Ovary (tissue), 10 donors: ENCODE data around the gene SLAIN1. TPM values are rescaled to one million over a fixed set of nuclear protein-coding genes. Genes with fewer than 3 reads are reported as not detected.
"Not testable (repeated sequence)": the region's sequence is repeated elsewhere in the genome, so short reads cannot be mapped to it uniquely, and the experiment has no call there.

Source experiments
- DNase-seq, 5 donors: peaks; one replicate each; pipeline ENCODE4 v3.0.0-alpha.2; 2019 to 2020
- H3K27ac ChIP-seq, 2 donors: fragments of 200-600 bp; one replicate each; pipeline versions ENCODE4 v1.5.1 to v1.8.0; 2019 to 2022
- H3K27me3 ChIP-seq: fragments of 200-600 bp; one replicate; pipeline ENCODE4 v1.8.0; 2022
- H3K36me3 ChIP-seq: fragments of 200-600 bp; sonication (generic); one replicate; pipeline ENCODE4 v1.5.1; 2019
- H3K4me1 ChIP-seq: one replicate; pipeline ENCODE4 v1.8.1; 2013; ENCODE audit warnings: mild to moderate bottlenecking, moderate library complexity; ENCODE audit not compliant: insufficient read depth
- H3K4me3 ChIP-seq: fragments of 200-600 bp; sonication (generic); one replicate; pipeline ENCODE4 v1.5.1; 2017
- H3K9me3 ChIP-seq, 2 donors: fragments of 200-600 bp in 1 of 2; sonication (generic) in 1 of 2; one replicate each; pipeline versions ENCODE4 v1.5.1 to v1.8.1; 2013 to 2019; ENCODE audit warnings: mild to moderate bottlenecking in 1 of 2, moderate library complexity in 1 of 2
- EP300 ChIP-seq: sonication (generic); formaldehyde crosslinking; IDR thresholded peaks from one replicate; pipeline ENCODE4 v1.6.1; 2017; ENCODE audit warnings: antibody characterized with exemption
- POLR2A ChIP-seq: fragments of 450-650 bp; IDR thresholded peaks from one replicate; pipeline ENCODE4 v1.6.1; 2017; ENCODE audit warnings: antibody characterized with exemption, mild to moderate bottlenecking, moderate library complexity
- WGBS, 3 donors: extraction: QIAGEN DNeasy Blood & Tissue Kit in 1 of 3; methylation state at CpG; one replicate each; pipeline versions ENCODE4 v1.1.5 to v1.1.7; 2013 to 2017; 5-methylcytosine and 5-hydroxymethylcytosine counted together
- intact Hi-C, 4 donors: fragments of 100-400 bp; cut with DNase I; formaldehyde crosslinking; loops; one replicate each; pipeline versions ENCODE4 v1.11.0 to v1.15.1; 2022 to 2023
- long read RNA-seq, 3 donors: library from polyadenylated mRNA in 2 of 3; unstranded in 2 of 3; transcript quantifications; one replicate each; pipeline ENCODE4 v2.0.0 and lab custom pipeline, GENCODE V29; 2021 to 2026
- polyA plus RNA-seq, 2 donors: library from polyadenylated mRNA; stranded (reverse); fragments of 200-250 nt in 1 of 2; fragments of 350-450 nt in 1 of 2; fragmentation: Illumina TruSeq in 1 of 2; extraction: RNeasy Lipid Tissue Mini Kit (QIAGEN cat#74804) in 1 of 2; gene quantifications; one replicate each; pipeline ENCODE4 v1.2.3, GENCODE V29; 2013 to 2014
- total RNA-seq, 7 donors: library from RNA; depleted of rRNA in 2 of 7; stranded (reverse); fragments of >200 nt in 2 of 7; fragmentation: NEBNext Ultra II Directional in 3 of 7; extraction: Animal tissue kit (Norgen Biotek cat#: 25700) in 3 of 7; gene quantifications; one replicate each; pipeline versions ENCODE4 v1.1.0 to v1.2.4, GENCODE V29; 2016 to 2023
- TF ChIP-seq, protein P1 (sequence below), 3 donors: fragments of 450-650 bp in 2 of 3; fragments of 200-600 bp in 1 of 3; IDR thresholded peaks; one replicate each; pipeline versions ENCODE4 v1.5.1 to v1.8.0; 2016 to 2022; ENCODE audit warnings: antibody characterized with exemption in 3 of 3, mild to moderate bottlenecking in 1 of 3
- donor health status: DM: no; HTN: no; CAD: no; lungs with moderate emphysema.
- donor health status: DM: no; HTN: no; CAD: no.
- donor health status: Bipolar disorder and iron deficiency.
- donor health status: DM: yes; HTN: yes; CAD: no.
- donor health status: DM: no; HTN: no; CAD: no.
- donor health status: DM: yes; HTN: yes; CAD: no.

Gene SLAIN1
- total RNA-seq (10 to 100 TPM in 3 of 7 donors, 1 to 10 TPM in 4; 6.4 to 24.2 (median 10.0) TPM), polyA plus RNA-seq (1 to 10 TPM; 4.6 to 9.8 TPM)
- long read RNA-seq, donor 1, partial matches to known transcripts = 3 of 5 reads
- long read RNA-seq, donor 1, other reads (novel, unspliced or antisense) = 0 of 5 reads
- long read RNA-seq, donor 2, partial matches to known transcripts = 0 of 5 reads
- long read RNA-seq, donor 2, other reads (novel, unspliced or antisense) = 0 of 5 reads
- long read RNA-seq, donor 3, transcript SLAIN1-206 (7 exons, 2,855 nt) = major isoform, 7 of 13 reads
- long read RNA-seq, donor 3, partial matches to known transcripts = 0 of 13 reads
- long read RNA-seq, donor 3, other reads (novel, unspliced or antisense) = 6 of 13 reads

- WGBS, 3 donors = 1 to 2% (median 1%) methylated on average over 43 to 84 of the region's 86 CpGs
- H3K4me3 ChIP-seq = peak within 1 kb of the TSS; percentile 52
- intact Hi-C loops = no loop called here
- no peak for TF ChIP-seq EP300
- TF ChIP-seq POLR2A = peak; percentile 23
- TF ChIP-seq, protein P1, sequence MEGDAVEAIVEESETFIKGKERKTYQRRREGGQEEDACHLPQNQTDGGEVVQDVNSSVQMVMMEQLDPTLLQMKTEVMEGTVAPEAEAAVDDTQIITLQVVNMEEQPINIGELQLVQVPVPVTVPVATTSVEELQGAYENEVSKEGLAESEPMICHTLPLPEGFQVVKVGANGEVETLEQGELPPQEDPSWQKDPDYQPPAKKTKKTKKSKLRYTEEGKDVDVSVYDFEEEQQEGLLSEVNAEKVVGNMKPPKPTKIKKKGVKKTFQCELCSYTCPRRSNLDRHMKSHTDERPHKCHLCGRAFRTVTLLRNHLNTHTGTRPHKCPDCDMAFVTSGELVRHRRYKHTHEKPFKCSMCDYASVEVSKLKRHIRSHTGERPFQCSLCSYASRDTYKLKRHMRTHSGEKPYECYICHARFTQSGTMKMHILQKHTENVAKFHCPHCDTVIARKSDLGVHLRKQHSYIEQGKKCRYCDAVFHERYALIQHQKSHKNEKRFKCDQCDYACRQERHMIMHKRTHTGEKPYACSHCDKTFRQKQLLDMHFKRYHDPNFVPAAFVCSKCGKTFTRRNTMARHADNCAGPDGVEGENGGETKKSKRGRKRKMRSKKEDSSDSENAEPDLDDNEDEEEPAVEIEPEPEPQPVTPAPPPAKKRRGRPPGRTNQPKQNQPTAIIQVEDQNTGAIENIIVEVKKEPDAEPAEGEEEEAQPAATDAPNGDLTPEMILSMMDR (IDR thresholded peaks at IDR 0.05) = no peak
- H3K9me3 ChIP-seq = no peaks in the 10 kb centered on the region
- H3K4me1 ChIP-seq = peaks cover 5% of the 10 kb centered on the region
- peak; percentile 69 to 76 (median 73) for DNase-seq
- H3K27me3 ChIP-seq = no peaks in the 10 kb centered on the region
- H3K27ac ChIP-seq = no peak within 1 kb of the TSS
- H3K36me3 ChIP-seq = no peaks in the 10 kb centered on the region
These were observed at the start of gene SLAIN1 for GRCh38 chr13:77697217-77698103. SLAIN1 (plus strand) TSS chr13:77697687; CDS start chr13:77697914, 227 bp downstream.

DNA sequence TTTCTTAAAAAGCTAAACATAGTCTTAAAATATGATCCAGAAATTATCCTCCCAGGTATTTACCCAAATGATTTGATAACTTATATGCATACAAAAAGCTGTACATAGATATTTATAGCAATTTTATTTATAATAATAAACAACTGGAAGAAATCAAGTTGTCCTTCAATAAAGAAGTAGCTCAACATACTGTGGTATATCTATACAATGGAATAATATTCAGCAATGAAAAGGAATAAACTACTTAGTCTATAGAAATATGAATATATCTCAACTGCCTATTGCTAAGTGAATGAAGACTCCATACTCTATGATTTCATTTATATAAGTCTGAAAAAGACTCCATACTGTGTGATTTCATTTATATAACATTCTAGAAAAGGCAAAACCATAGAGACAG, 47.1 kb upstream of the SLAIN1 start:
- no peak overlapping the region for H3K4me3 ChIP-seq
- H3K9me3 ChIP-seq = no peaks in the 10 kb centered on the region
- TF ChIP-seq EP300 = no peak
- TF ChIP-seq, protein P1 (IDR thresholded peaks at IDR 0.05) = no peak
- no peaks in the 10 kb centered on the region for H3K4me1 ChIP-seq
- intact Hi-C loops = no loop called here
- DNase-seq = no peak
- no peaks in the 10 kb centered on the region for H3K27me3 ChIP-seq
- H3K27ac ChIP-seq = no peak overlapping the region
- no peaks in the 10 kb centered on the region for H3K36me3 ChIP-seq

DNA sequence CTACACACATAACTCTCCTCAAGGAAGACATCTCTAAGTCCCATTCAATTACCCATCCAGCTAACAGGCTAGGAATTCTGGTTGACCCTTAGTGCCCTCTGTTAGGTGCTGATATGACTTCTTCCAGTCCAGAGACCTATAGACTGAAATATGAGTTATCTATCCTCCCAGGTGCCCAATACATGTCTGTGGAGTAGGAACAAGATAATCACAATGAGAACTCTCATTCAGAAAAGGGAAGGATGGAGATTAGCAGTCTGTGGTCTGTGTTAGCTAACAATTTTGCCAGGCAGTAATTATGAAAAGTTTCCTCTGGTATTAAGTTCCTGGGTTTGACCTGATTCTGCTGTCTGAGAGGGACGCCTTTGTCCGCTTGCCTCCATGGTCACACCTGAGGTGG, 44.2 kb upstream of the SLAIN1 start:
- H3K4me3 ChIP-seq = no peak overlapping the region
- intact Hi-C loops = no loop called here
- WGBS, 3 donors = 88 to 95% (median 91%) methylated on average over 2 of the region's 2 CpGs
- TF ChIP-seq, protein P1 (IDR thresholded peaks at IDR 0.05) = no peak
- no peak for TF ChIP-seq POLR2A
- no peak for TF ChIP-seq EP300
- H3K27me3 ChIP-seq = no peaks in the 10 kb centered on the region
- no peak overlapping the region for H3K27ac ChIP-seq
- no peaks in the 10 kb centered on the region for H3K36me3 ChIP-seq
- H3K4me1 ChIP-seq = no peaks in the 10 kb centered on the region
- no peak for DNase-seq
- no peaks in the 10 kb centered on the region for H3K9me3 ChIP-seq

DNA sequence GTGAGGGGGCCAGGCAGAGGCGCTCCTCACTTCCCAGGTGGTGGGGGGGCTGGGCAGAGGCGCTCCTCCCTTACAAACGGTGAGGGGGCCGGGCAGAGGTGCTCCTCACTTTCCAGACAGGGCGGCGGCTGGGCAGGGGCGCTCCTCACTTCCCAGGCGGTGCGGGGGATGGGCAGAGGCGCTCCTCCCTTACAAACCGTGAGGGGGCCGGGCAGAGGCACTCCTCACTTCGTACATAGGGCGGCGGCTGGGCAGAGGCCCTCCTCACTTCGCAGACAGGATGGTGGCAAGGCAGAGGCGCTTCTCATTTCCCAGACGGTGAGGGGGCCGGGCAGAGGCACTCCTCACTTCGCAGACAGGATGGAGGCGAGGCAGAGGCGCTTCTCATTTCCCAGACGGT, 37.5 kb upstream of the SLAIN1 start:
- DNase-seq, intact Hi-C loops, H3K27ac ChIP-seq, H3K36me3 ChIP-seq, H3K9me3 ChIP-seq, H3K4me1 ChIP-seq, H3K27me3 ChIP-seq, H3K4me3 ChIP-seq: not testable (repeated sequence)
- WGBS, 3 donors = 88 to 93% (median 90%) methylated on average over 23 of the region's 23 CpGs
